ENCODE results near the gene ENTPD6.
A peak's percentile ranks its signal among the peaks of the same experiment; 100 is the strongest.

ENTPD6 gene

GRCh38 chr20:25195962-25196785 lies 662 bp downstream of the ENTPD6 start (continued):
- no peak for TF ChIP-seq ZBTB11 (tag by site-specific recombination; conservative IDR thresholded peaks at IDR 0.05; ENCODE audit: low read depth)
- 0 out of 2 replicates have a peak, but pooled peaks have one; percentile 2 for TF ChIP-seq TSHZ1 (tag by site-specific recombination; IDR thresholded peaks at IDR 0.05; ENCODE audit: borderline replicate concordance)
- no peak for TF ChIP-seq ZNF175 (tag by site-specific recombination; IDR thresholded peaks at IDR 0.05)
- no peak for TF ChIP-seq ZNF18 (tag by site-specific recombination; IDR thresholded peaks at IDR 0.05)
- peak; percentile 28 for TF ChIP-seq ZFHX2 (tag by site-specific recombination; conservative IDR thresholded peaks at IDR 0.05)
- TF ChIP-seq PRDM10 (tag by site-specific recombination; IDR thresholded peaks at IDR 0.05): 0 out of 2 replicates have a peak, but pooled peaks have one; percentile 34
- TF ChIP-seq PATZ1 (tag by site-specific recombination; IDR thresholded peaks at IDR 0.05): no peak
- no peak for TF ChIP-seq ZNF747 (tag by site-specific recombination; IDR thresholded peaks at IDR 0.05)
- no peak; the same call in 1 of the 2 replicates for TF ChIP-seq ZSCAN30 (tag by site-specific recombination; IDR thresholded peaks at IDR 0.05)
- TF ChIP-seq ZNF311 (tag by site-specific recombination; IDR thresholded peaks at IDR 0.05; ENCODE audit: borderline replicate concordance): no peak
- no peak for TF ChIP-seq ZNF202 (tag by site-specific recombination; IDR thresholded peaks at IDR 0.05; ENCODE audit: borderline replicate concordance)
- no peak for TF ChIP-seq ZNF664 (tag by site-specific recombination; IDR thresholded peaks at IDR 0.05)
- TF ChIP-seq ZNF398 (tag by site-specific recombination; IDR thresholded peaks at IDR 0.05): no peak
- TF ChIP-seq RBAK (tag by site-specific recombination; IDR thresholded peaks at IDR 0.05): no peak
- 0 out of 2 replicates have a peak, but pooled peaks have one; percentile 7 for TF ChIP-seq OSR2 (tag by site-specific recombination; IDR thresholded peaks at IDR 0.05)

All from HEK293 (cell line).